ENCODE results near the gene OR4K15.
"Not testable (repeated sequence)": the region's sequence is repeated elsewhere in the genome, so short reads cannot be mapped to it uniquely, and the experiment has no call there.

Gene OR4K15

GRCh38 chr14:19975291-19975690 is at the start of gene OR4K15:
Gene OR4K15 (plus strand): TSS chr14:19975591. CDS start chr14:19975591, 0 bp downstream.
- no peak for FAIRE-seq
- no peak for DNase-seq (ENCODE audit: extremely low spot score, insufficient read length, low read depth)

- DNase-seq (ENCODE audit: extremely low spot score, insufficient read length, low read depth) (no peak), FAIRE-seq (no peak)
These were observed 44.8 kb upstream of the OR4K15 start, which contains the start of gene OR4K1 for GRCh38 chr14:19930617-19931016. Gene OR4K1 (plus strand): TSS chr14:19930917. CDS start chr14:19935667, 4,750 bp downstream.

GRCh38 chr14:19941668-19942067 is 33.7 kb upstream of the OR4K15 start:
- no peak for FAIRE-seq
- no peak for DNase-seq (ENCODE audit: extremely low spot score, insufficient read length, low read depth)

GRCh38 chr14:19947413-19948090 is 27.8 kb upstream of the OR4K15 start:
- FAIRE-seq (no peak), DNase-seq (ENCODE audit: extremely low spot score, insufficient read length, low read depth) (no peak)

GRCh38 chr14:19949218-19949617 is 26.2 kb upstream of the OR4K15 start:
- FAIRE-seq (no peak), DNase-seq (ENCODE audit: extremely low spot score, insufficient read length, low read depth) (no peak)

GRCh38 chr14:19969735-19970134 is 5.7 kb upstream of the OR4K15 start:
- not testable (repeated sequence) for FAIRE-seq; DNase-seq (ENCODE audit: extremely low spot score, insufficient read length, low read depth)

- FAIRE-seq = no peak
- no peak for DNase-seq (ENCODE audit: extremely low spot score, insufficient read length, low read depth)
These were observed 547 bp upstream of the OR4K15 start for GRCh38 chr14:19974844-19975243.

GRCh38 chr14:19993438-19993837 is 18.0 kb downstream of the OR4K15 start:
- no peak for FAIRE-seq
- DNase-seq (ENCODE audit: extremely low spot score, insufficient read length, low read depth) = no peak

GRCh38 chr14:20001863-20002262 is 26.5 kb downstream of the OR4K15 start, which contains the start of gene OR4Q2:
Gene OR4Q2 (plus strand): TSS chr14:20002163.
- DNase-seq (ENCODE audit: extremely low spot score, insufficient read length, low read depth) (no peak), FAIRE-seq (no peak)

- no peak for DNase-seq (ENCODE audit: extremely low spot score, insufficient read length, low read depth)
- no peak for FAIRE-seq
These were observed 26.9 kb downstream of the OR4K15 start for GRCh38 chr14:20002319-20002718.

GRCh38 chr14:20008156-20008555 is 32.8 kb downstream of the OR4K15 start:
- DNase-seq (ENCODE audit: extremely low spot score, insufficient read length, low read depth) (no peak), FAIRE-seq (no peak)

GRCh38 chr14:20019257-20019865 is 44.0 kb downstream of the OR4K15 start, which contains the start of gene OR4K14:
Gene OR4K14 (minus strand): TSS chr14:20019307. CDS start chr14:20015193, 4,114 bp downstream.
- FAIRE-seq (no peak), DNase-seq (ENCODE audit: extremely low spot score, insufficient read length, low read depth) (no peak)

Measured in GM18507 (cell line).